Ovary (tissue), 3 donors: ENCODE results near the gene CHD9NB.

Experiments used
- POLR2A ChIP-seq: fragments of 450-650 bp; IDR thresholded peaks from one replicate; pipeline ENCODE4 v1.6.1; 2017; ENCODE audit warnings: antibody characterized with exemption, mild to moderate bottlenecking, moderate library complexity
- TF ChIP-seq, protein P1 (sequence below), 3 donors: fragments of 450-650 bp in 2 of 3; fragments of 200-600 bp in 1 of 3; IDR thresholded peaks; one replicate each; pipeline versions ENCODE4 v1.5.1 to v1.8.0; 2016 to 2022; ENCODE audit warnings: antibody characterized with exemption in 3 of 3, mild to moderate bottlenecking in 1 of 3
- donor health status: DM: no; HTN: no; CAD: no.

DNA sequence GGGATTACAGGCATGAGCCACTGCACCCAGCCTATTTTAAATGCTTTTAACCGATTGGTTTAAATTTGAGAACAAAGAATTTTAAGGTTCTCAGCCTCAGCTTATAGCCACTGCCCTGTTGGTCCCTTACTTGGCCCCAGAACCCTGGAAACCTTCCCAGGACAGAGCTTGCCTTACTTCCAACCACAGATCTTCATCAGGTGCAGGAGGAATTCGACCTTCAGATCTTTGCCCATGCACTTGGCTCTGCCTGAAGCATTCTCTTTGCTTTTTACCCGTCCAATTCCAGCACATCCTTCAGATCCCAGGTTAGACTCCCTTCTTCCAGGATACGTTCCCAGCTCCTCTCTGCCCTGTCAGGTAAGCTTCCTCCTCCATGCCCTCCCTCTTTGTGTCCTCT, 29.8 kb upstream of the CHD9NB start:
- TF ChIP-seq, protein P1, sequence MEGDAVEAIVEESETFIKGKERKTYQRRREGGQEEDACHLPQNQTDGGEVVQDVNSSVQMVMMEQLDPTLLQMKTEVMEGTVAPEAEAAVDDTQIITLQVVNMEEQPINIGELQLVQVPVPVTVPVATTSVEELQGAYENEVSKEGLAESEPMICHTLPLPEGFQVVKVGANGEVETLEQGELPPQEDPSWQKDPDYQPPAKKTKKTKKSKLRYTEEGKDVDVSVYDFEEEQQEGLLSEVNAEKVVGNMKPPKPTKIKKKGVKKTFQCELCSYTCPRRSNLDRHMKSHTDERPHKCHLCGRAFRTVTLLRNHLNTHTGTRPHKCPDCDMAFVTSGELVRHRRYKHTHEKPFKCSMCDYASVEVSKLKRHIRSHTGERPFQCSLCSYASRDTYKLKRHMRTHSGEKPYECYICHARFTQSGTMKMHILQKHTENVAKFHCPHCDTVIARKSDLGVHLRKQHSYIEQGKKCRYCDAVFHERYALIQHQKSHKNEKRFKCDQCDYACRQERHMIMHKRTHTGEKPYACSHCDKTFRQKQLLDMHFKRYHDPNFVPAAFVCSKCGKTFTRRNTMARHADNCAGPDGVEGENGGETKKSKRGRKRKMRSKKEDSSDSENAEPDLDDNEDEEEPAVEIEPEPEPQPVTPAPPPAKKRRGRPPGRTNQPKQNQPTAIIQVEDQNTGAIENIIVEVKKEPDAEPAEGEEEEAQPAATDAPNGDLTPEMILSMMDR (IDR thresholded peaks at IDR 0.05) = no peak
- TF ChIP-seq POLR2A = no peak
